ENCODE results near the gene SELENOW. TPM values are rescaled to one million over a fixed set of nuclear protein-coding genes. Genes with fewer than 3 reads are reported as not detected.
"Not testable (repeated sequence)": the region's sequence is repeated elsewhere in the genome, so short reads cannot be mapped to it uniquely, and the experiment has no call there.

The SELENOW gene
- total RNA-seq, 4 donors from 2014 or later = 173 to 1,323 (median 512) TPM

DNA sequence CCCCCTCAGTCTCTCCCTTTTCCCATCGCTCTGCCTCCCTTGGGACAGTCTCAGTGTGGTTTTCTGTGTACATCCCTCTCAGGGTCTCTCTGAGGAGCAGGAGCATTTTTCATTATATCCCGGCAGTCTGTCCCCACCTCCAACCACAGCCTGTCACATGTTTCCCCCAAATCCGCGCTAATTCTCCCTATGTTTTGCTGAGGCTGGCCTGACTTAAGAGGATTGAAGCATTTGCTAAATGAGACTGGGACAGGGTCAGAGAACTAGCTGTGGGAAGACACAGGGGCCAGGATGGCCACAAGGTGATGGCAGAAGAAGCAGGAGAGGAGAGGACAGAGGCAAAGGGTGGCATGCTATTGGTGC lies 20.4 kb downstream of the SELENOW start:
- intact Hi-C loops (cut with DNase I; ENCODE audit: low total_unique reads) = no loop called here
- Histone ChIP-seq H3K4me3 (no peak overlapping the region), H3K36me3 (no peaks in the 10 kb centered on the region), H3K27ac (no peak overlapping the region), H3K4me1 (no peaks in the 10 kb centered on the region), H3K9me3 (no peaks in the 10 kb centered on the region), H3K27me3 (no peaks in the 10 kb centered on the region)
- no peak for DNase-seq
- no peak for TF ChIP-seq POLR2A (IDR thresholded peaks at IDR 0.05)
- TF ChIP-seq, protein P1, sequence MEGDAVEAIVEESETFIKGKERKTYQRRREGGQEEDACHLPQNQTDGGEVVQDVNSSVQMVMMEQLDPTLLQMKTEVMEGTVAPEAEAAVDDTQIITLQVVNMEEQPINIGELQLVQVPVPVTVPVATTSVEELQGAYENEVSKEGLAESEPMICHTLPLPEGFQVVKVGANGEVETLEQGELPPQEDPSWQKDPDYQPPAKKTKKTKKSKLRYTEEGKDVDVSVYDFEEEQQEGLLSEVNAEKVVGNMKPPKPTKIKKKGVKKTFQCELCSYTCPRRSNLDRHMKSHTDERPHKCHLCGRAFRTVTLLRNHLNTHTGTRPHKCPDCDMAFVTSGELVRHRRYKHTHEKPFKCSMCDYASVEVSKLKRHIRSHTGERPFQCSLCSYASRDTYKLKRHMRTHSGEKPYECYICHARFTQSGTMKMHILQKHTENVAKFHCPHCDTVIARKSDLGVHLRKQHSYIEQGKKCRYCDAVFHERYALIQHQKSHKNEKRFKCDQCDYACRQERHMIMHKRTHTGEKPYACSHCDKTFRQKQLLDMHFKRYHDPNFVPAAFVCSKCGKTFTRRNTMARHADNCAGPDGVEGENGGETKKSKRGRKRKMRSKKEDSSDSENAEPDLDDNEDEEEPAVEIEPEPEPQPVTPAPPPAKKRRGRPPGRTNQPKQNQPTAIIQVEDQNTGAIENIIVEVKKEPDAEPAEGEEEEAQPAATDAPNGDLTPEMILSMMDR (IDR thresholded peaks at IDR 0.05) = no peak

- H3K9me3 ChIP-seq = no peaks in the 10 kb centered on the region
- H3K27me3 ChIP-seq = no peaks in the 10 kb centered on the region
- TF ChIP-seq POLR2A (IDR thresholded peaks at IDR 0.05) = no peak
- TF ChIP-seq, protein P1 (IDR thresholded peaks at IDR 0.05) = no peak
- H3K4me1 ChIP-seq = no peaks in the 10 kb centered on the region
- H3K4me3 ChIP-seq = no peak overlapping the region
- no peak for DNase-seq
- H3K36me3 ChIP-seq = no peaks in the 10 kb centered on the region
- H3K27ac ChIP-seq = no peak overlapping the region
- intact Hi-C loops (cut with DNase I; ENCODE audit: low total_unique reads) = no loop called here
These were observed 22.8 kb downstream of the SELENOW start for GRCh38 chr19:47801270-47801669.

GRCh38 chr19:47802521-47803043 lies 24.1 kb downstream of the SELENOW start:
- no peaks in the 10 kb centered on the region for H3K4me1 ChIP-seq
- no peak for TF ChIP-seq POLR2A (IDR thresholded peaks at IDR 0.05)
- TF ChIP-seq, protein P1 (IDR thresholded peaks at IDR 0.05) = no peak
- DNase-seq = no peak
- no peaks in the 10 kb centered on the region for H3K9me3 ChIP-seq
- H3K27ac ChIP-seq = no peak overlapping the region
- no peaks in the 10 kb centered on the region for H3K36me3 ChIP-seq
- no peaks in the 10 kb centered on the region for H3K27me3 ChIP-seq
- no peak overlapping the region for H3K4me3 ChIP-seq
- intact Hi-C loops (cut with DNase I; ENCODE audit: low total_unique reads) = no loop called here

DNA sequence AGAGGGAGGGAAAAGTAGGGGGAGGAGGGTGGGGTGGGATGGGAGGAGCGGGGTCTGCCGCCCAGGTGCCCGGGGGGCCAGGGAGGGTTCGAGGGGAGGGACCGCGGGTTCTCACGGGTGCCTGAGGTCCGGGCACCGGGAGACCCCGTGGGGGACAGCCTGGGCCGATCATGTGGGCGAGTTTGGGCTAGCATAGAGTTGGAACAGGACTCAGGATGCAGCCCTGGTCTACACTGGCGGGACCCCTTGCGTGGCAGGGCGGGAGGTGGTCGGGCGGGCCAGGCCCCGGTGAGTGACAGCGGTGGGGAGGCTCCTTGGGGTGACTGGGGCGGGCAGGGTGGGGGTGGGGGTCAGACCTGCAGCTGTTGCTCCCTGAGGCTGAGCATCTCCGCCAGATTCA lies 24.6 kb downstream of the SELENOW start:
- H3K9me3 ChIP-seq; H3K36me3 ChIP-seq; DNase-seq; H3K27ac ChIP-seq; H3K27me3 ChIP-seq; H3K4me1 ChIP-seq; intact Hi-C loops (cut with DNase I; ENCODE audit: low total_unique reads); H3K4me3 ChIP-seq: not testable (repeated sequence)

DNA sequence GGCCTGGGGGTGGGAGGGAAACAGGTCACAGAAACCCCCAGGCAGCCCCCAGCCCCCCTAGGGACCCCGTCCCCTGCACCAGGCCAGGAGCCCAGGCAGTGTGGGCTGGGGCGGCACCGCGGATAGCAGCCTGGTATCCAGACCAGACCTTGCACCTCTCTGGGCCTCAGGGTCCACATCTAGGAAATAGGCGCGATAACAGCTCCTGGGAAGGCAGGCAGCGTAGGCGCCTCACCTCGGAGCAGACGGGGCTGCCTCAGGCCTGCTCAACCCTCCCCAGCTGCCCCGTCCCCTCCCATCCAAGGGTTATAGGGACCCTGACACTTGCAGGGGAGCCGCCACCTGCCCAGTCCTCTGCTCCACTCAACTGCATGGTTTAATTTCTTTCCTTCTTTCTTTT lies 25.2 kb downstream of the SELENOW start:
- intact Hi-C loops (cut with DNase I; ENCODE audit: low total_unique reads); H3K9me3 ChIP-seq; H3K27me3 ChIP-seq; H3K4me1 ChIP-seq; H3K27ac ChIP-seq; H3K4me3 ChIP-seq; DNase-seq; H3K36me3 ChIP-seq: not testable (repeated sequence)

DNA sequence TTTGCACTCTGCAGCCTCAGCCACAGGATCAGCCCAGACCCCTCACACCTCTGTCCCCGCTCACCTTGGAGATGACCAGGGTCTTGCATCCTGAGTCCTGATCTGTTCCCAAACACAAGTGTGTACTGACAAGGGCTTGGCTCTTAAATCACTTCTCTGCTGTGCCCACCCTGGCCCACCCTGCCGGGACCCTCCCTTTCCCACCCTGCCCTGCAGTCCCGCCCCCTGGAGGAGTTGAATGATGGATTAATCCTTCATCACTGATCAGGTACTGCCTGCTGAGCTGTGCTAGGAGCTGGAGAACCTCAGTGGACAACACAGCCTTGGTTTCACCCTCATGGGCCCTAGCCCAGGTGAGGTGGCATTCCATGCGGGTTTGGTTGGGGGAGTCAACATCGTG lies 25.9 kb downstream of the SELENOW start, which contains the start of gene TPRX1:
TSS of gene TPRX1 (minus strand) at position 101 of the 400 bp plus-strand sequence. CDS start at position 89, 12 bp downstream.
- intact Hi-C loops (cut with DNase I; ENCODE audit: low total_unique reads); H3K4me1 ChIP-seq; H3K4me3 ChIP-seq; H3K9me3 ChIP-seq; DNase-seq; H3K36me3 ChIP-seq; H3K27ac ChIP-seq; H3K27me3 ChIP-seq: not testable (repeated sequence)

GRCh38 chr19:47805313-47805712 lies 26.8 kb downstream of the SELENOW start:
- intact Hi-C loops (cut with DNase I; ENCODE audit: low total_unique reads) = no loop called here
- Histone ChIP-seq H3K9me3 (no peaks in the 10 kb centered on the region), H3K36me3 (no peaks in the 10 kb centered on the region), H3K27ac (no peak overlapping the region), H3K27me3 (no peaks in the 10 kb centered on the region), H3K4me3 (no peak overlapping the region), H3K4me1 (no peaks in the 10 kb centered on the region)
- no peak for TF ChIP-seq POLR2A (IDR thresholded peaks at IDR 0.05)
- TF ChIP-seq, protein P1 (IDR thresholded peaks at IDR 0.05) = no peak
- DNase-seq = no peak
